GM18502 (cell line): ENCODE results near the gene H3-3A.

ENCODE experiments used
- ATAC-seq: cut with Tn5 transposase; IDR thresholded peaks from one replicate; pipeline ENCODE4 v1.9.1; 2021; ENCODE audit warnings: mild to moderate bottlenecking; ENCODE audit not compliant: unreplicated experiment, poor library complexity

H3-3A gene

GRCh38 chr1:226062558-226063223 lies at the start of gene H3-3A:
TSS of gene H3-3A (plus strand) at chr1:226062716. CDS start at chr1:226064352, 1,636 bp downstream.
- peak; percentile 76 for ATAC-seq

- ATAC-seq, result no peak
Measured at GRCh38 chr1:226017070-226017469, 45.4 kb upstream of the H3-3A start.

- ATAC-seq, result no peak
Measured at GRCh38 chr1:226019572-226019971, 42.9 kb upstream of the H3-3A start.

- no peak for ATAC-seq
Measured at GRCh38 chr1:226021401-226021800, 41.1 kb upstream of the H3-3A start.

- no peak for ATAC-seq
Measured at GRCh38 chr1:226021801-226022200, 40.7 kb upstream of the H3-3A start.

- ATAC-seq, result no peak
Measured at GRCh38 chr1:226023735-226024134, 38.8 kb upstream of the H3-3A start.

GRCh38 chr1:226026833-226027232 lies 35.7 kb upstream of the H3-3A start:
- ATAC-seq, result no peak

- ATAC-seq, result no peak
Measured at GRCh38 chr1:226027538-226028217, 34.8 kb upstream of the H3-3A start.

GRCh38 chr1:226029093-226029496 lies 33.4 kb upstream of the H3-3A start:
- peak; percentile 88 for ATAC-seq

GRCh38 chr1:226029568-226030225 lies 32.8 kb upstream of the H3-3A start:
- ATAC-seq, result no peak

- ATAC-seq, result no peak
Measured at GRCh38 chr1:226033582-226033981, 28.9 kb upstream of the H3-3A start.

GRCh38 chr1:226033991-226034390 lies 28.5 kb upstream of the H3-3A start:
- ATAC-seq, result no peak

GRCh38 chr1:226034482-226034881 lies 28.0 kb upstream of the H3-3A start:
- no peak for ATAC-seq

- ATAC-seq, result no peak
Measured at GRCh38 chr1:226035915-226036314, 26.6 kb upstream of the H3-3A start.

- no peak for ATAC-seq
Measured at GRCh38 chr1:226038661-226039060, 23.9 kb upstream of the H3-3A start.

- no peak for ATAC-seq
Measured at GRCh38 chr1:226041419-226041818, 21.1 kb upstream of the H3-3A start.

- no peak for ATAC-seq
Measured at GRCh38 chr1:226044514-226045101, 17.9 kb upstream of the H3-3A start.

- ATAC-seq, result no peak
Measured at GRCh38 chr1:226046240-226046639, 16.3 kb upstream of the H3-3A start.

GRCh38 chr1:226047495-226047894 lies 15.0 kb upstream of the H3-3A start:
- ATAC-seq, result no peak

- no peak for ATAC-seq
Measured at GRCh38 chr1:226048886-226049285, 13.6 kb upstream of the H3-3A start.

GRCh38 chr1:226050133-226050532 lies 12.4 kb upstream of the H3-3A start:
- no peak for ATAC-seq
